Activated CD8-positive, alpha-beta memory T cell treated with anti-CD3 and anti-CD28 coated beads for 4 hours (primary cell): ENCODE measurements around the gene ADA.
A peak's percentile ranks its signal among the peaks of the same experiment; 100 is the strongest.
"Not testable (repeated sequence)": the region's sequence is repeated elsewhere in the genome, so short reads cannot be mapped to it uniquely, and the experiment has no call there.

Experiments
- DNase-seq, 2 donors: peaks; one replicate each; pipeline ENCODE4 v3.0.0-alpha.2; 2020; ENCODE audit warnings: low read depth in 2 of 2

The ADA gene

GRCh38 chr20:44651684-44652423 is at the start of gene ADA:
ADA (minus strand) TSS chr20:44651699; CDS start chr20:44651607, 92 bp downstream.
- DNase-seq: no peak

- no peak for DNase-seq
Measured at GRCh38 chr20:44700306-44700705, 48.8 kb upstream of the ADA start.

GRCh38 chr20:44698351-44698750 is 46.9 kb upstream of the ADA start:
- DNase-seq: no peak

- DNase-seq: not testable (repeated sequence)
Measured at GRCh38 chr20:44697041-44697440, 45.5 kb upstream of the ADA start.

GRCh38 chr20:44696315-44696714 is 44.8 kb upstream of the ADA start:
- no peak for DNase-seq

GRCh38 chr20:44695674-44696300 is 44.3 kb upstream of the ADA start:
- DNase-seq: no peak

- DNase-seq: no peak
Measured at GRCh38 chr20:44695295-44695673, 43.8 kb upstream of the ADA start.

- no peak for DNase-seq
Measured at GRCh38 chr20:44694159-44694558, 42.7 kb upstream of the ADA start.

- no peak for DNase-seq
Measured at GRCh38 chr20:44693627-44694026, 42.1 kb upstream of the ADA start.

GRCh38 chr20:44692932-44693480 is 41.5 kb upstream of the ADA start:
- no peak for DNase-seq

- DNase-seq: no peak
Measured at GRCh38 chr20:44691424-44692423, 40.2 kb upstream of the ADA start.

GRCh38 chr20:44690781-44691423 is 39.4 kb upstream of the ADA start:
- DNase-seq: no peak

- DNase-seq: no peak
Measured at GRCh38 chr20:44689809-44690208, 38.3 kb upstream of the ADA start.

GRCh38 chr20:44688053-44688625 is 36.6 kb upstream of the ADA start:
- no peak for DNase-seq

GRCh38 chr20:44686934-44687333 is 35.4 kb upstream of the ADA start:
- no peak for DNase-seq

GRCh38 chr20:44684047-44684967 is 32.8 kb upstream of the ADA start:
- no peak for DNase-seq

- DNase-seq: peak; percentile 24 to 28
Measured at GRCh38 chr20:44683263-44684046, 32.0 kb upstream of the ADA start.

- DNase-seq: no peak
Measured at GRCh38 chr20:44681796-44682566, 30.5 kb upstream of the ADA start.
